A549 (cell line): Measurements from ENCODE around the gene FCHSD1. TPM values are rescaled to one million over a fixed set of nuclear protein-coding genes. Genes with fewer than 3 reads are reported as not detected.

Experiments used
- ATAC-seq, 2 experiments: fragments of 200-7000 bp in 1 of 2; fragments of >200 bp in 1 of 2; cut with Nextera tagmentation in 1 of 2; cut with Tn5 transposase in 1 of 2; 3 replicates each; pipeline versions ENCODE4 v1.8.0 to v1.9.1; 2018 to 2020; ENCODE audit warnings: mild to moderate bottlenecking in 1 of 2, moderate library complexity in 1 of 2
- CTCF ChIA-PET: fragments of 300-600 bp; sonication (Branson Sonifier 250); formaldehyde crosslinking; extraction: SDS; loops from one replicate; lab custom pipeline; 2021; ENCODE audit warnings: antibody characterized with exemption, inconsistent platforms; lab: Yijun Ruan, JAX
- POLR2A ChIA-PET: fragments of 350-600 bp; formaldehyde crosslinking; extraction: SDS; loops from one replicate; lab custom pipeline; 2021; ENCODE audit warnings: antibody characterized with exemption, inconsistent platforms; lab: Yijun Ruan, JAX
- DNase-seq, 2 experiments: peaks; one replicate each; pipeline versions ENCODE4 v3.0.0 to v3.0.0-alpha.2; 2011 to 2016; ENCODE audit warnings: low read depth in 1 of 2, low spot score in 1 of 2
- FAIRE-seq: peaks from 2 replicates; lab custom pipeline; 2011; peaks lifted over from hg19 to GRCh38; lab: Jason Lieb, UNC
- H3K27ac ChIP-seq, 2 experiments: fragments of >200 bp; sonication (Bioruptor Twin); formaldehyde crosslinking; 3 replicates each; pipeline ENCODE4 v1.5.1; 2016 to 2017
- H3K4me1 ChIP-seq: fragments of >200 bp; sonication (Bioruptor Twin); formaldehyde crosslinking; 3 replicates; pipeline ENCODE4 v1.6.1; 2016
- H3K4me2 ChIP-seq: fragments of >200 bp; sonication (Bioruptor Twin); formaldehyde crosslinking; 3 replicates; pipeline ENCODE4 v1.6.1; 2016
- H3K4me3 ChIP-seq: fragments of >200 bp; sonication (Bioruptor Twin); formaldehyde crosslinking; 3 replicates; pipeline ENCODE4 v1.5.1; 2016
- H3K9me3 ChIP-seq: fragments of >200 bp; sonication (Bioruptor Twin); formaldehyde crosslinking; 3 replicates; pipeline ENCODE4 v1.6.1; 2016
- BHLHE40 ChIP-seq: IDR thresholded peaks from 2 replicates; pipeline ENCODE4 v1.6.1; 2012; ENCODE audit warnings: low read depth, low read length, inconsistent platforms
- CBX2 ChIP-seq: fragments of 200-600 bp; sonication (generic); IDR thresholded peaks from 2 replicates; pipeline ENCODE4 v1.6.1; 2016; ENCODE audit warnings: low read depth, mild to moderate bottlenecking, borderline replicate concordance
- CEBPB ChIP-seq, 2 experiments: fragments of >200 bp in 1 of 2; sonication (Bioruptor Twin) in 1 of 2; formaldehyde crosslinking in 1 of 2; IDR thresholded peaks; 2 replicates each; pipeline ENCODE4 v1.6.1; 2012 to 2016
- EP300 ChIP-seq, 2 experiments: fragments of >200 bp; sonication (Bioruptor Twin); formaldehyde crosslinking; IDR thresholded peaks; 2 replicates in 1 of 2; 3 replicates in 1 of 2; pipeline ENCODE4 v1.6.1; 2016 to 2017
- GATA3 ChIP-seq: IDR thresholded peaks from 2 replicates; pipeline ENCODE4 v1.6.1; 2012; ENCODE audit warnings: borderline replicate concordance
- MAFK ChIP-seq: fragments of 450-650 bp; IDR thresholded peaks from 2 replicates; pipeline ENCODE4 v1.6.1; 2014; ENCODE audit not compliant: partially characterized antibody
- MYC ChIP-seq: IDR thresholded peaks from 2 replicates; pipeline ENCODE4 v1.6.1; 2012; ENCODE audit warnings: mild to moderate bottlenecking, inconsistent platforms, low read length, improper control_type of control experiment, borderline replicate concordance
- PHF8 ChIP-seq: fragments of 200-600 bp; sonication (generic); IDR thresholded peaks from 2 replicates; pipeline ENCODE4 v1.6.1; 2016; ENCODE audit warnings: low read depth, mild to moderate bottlenecking, antibody characterized with exemption, moderate library complexity, borderline replicate concordance
- RCOR1 ChIP-seq: fragments of 150-350 bp; IDR thresholded peaks from 2 replicates; pipeline ENCODE4 v1.6.1; 2014; ENCODE audit warnings: antibody characterized with exemption, low read length, low read depth
- RFX5 ChIP-seq: fragments of 450-650 bp; IDR thresholded peaks from 2 replicates; pipeline ENCODE4 v1.7.1; 2014; ENCODE audit warnings: antibody characterized with exemption, mild to moderate bottlenecking, moderate library complexity
- RNF2 ChIP-seq: fragments of 200-600 bp; sonication (generic); IDR thresholded peaks from 2 replicates; pipeline ENCODE4 v1.6.1; 2016; ENCODE audit warnings: low read depth, mild to moderate bottlenecking, antibody characterized with exemption, moderate library complexity, borderline replicate concordance
- SREBF2 ChIP-seq: fragments of 450-650 bp; IDR thresholded peaks from 2 replicates; pipeline ENCODE4 v1.6.1; 2014; ENCODE audit warnings: mild to moderate bottlenecking, moderate library complexity
- TFCP2L1 ChIP-seq: fragments of 250-450 bp; sonication (Bioruptor Pico); IDR thresholded peaks from 2 replicates; pipeline ENCODE4 v1.5.0; 2021; ENCODE audit warnings: mild to moderate bottlenecking
- ZNF302 ChIP-seq: fragments of 250-450 bp; sonication (Bioruptor Pico); IDR thresholded peaks from 2 replicates; pipeline ENCODE4 v1.9.0; 2021; ENCODE audit warnings: inconsistent platforms, mild to moderate bottlenecking, moderate library complexity
- WGBS: methylation state at CpG from one replicate; pipeline ENCODE4 v1.1.6; 2017; ENCODE audit errors: missing lambda C conversion rate; 5-methylcytosine and 5-hydroxymethylcytosine counted together
- polyA plus RNA-seq, 4 experiments: library from polyadenylated mRNA; depleted of rRNA in 3 of 4; stranded (reverse); fragments of >200 nt; fragmentation: RNase III in 1 of 4; extraction: RNeasy Plus Mini Kit Qiagen cat#74134 plus additional on column Dnase treatment in 1 of 4; gene quantifications; 2 replicates in 3 of 4; 3 replicates in 1 of 4; pipeline ENCODE4 v1.2.3, GENCODE V29; 2011 to 2017
- TF ChIP-seq, protein P1 (sequence below): fragments of 450-650 bp; IDR thresholded peaks from 2 replicates; pipeline ENCODE4 v1.6.1; 2014; ENCODE audit warnings: antibody characterized with exemption
- TF ChIP-seq, protein P2 (sequence below): fragments of >200 bp; sonication (Bioruptor Twin); formaldehyde crosslinking; IDR thresholded peaks from 3 replicates; pipeline ENCODE4 v1.5.1; 2016
- TF ChIP-seq, protein P3 (sequence below): fragments of 150-350 bp; IDR thresholded peaks from 2 replicates; pipeline ENCODE4 v1.6.1; 2014; ENCODE audit warnings: low read depth, mild to moderate bottlenecking, low read length
- TF ChIP-seq, protein P4 (sequence below): IDR thresholded peaks from 2 replicates; pipeline ENCODE4 v1.6.1; 2012

Gene FCHSD1
- polyA plus RNA-seq, 2 of the 4 experiments (the other 2 are of a cell fraction) = 12.2 to 14.5 TPM

GRCh38 chr5:141618804-141619554 is 32.2 kb downstream of the FCHSD1 start, which contains the start of gene DIAPH1 (continued):
- TF ChIP-seq RFX5 (no peak), MYC (peak; percentile 99), ZNF302 (no peak), PHF8 (peak; percentile 63; the same call in 1 of the 2 replicates), EP300 (IDR thresholded peaks at IDR 0.05) (no peak; a peak in 1 of 5 replicates), MAFK (no peak), CEBPB (IDR thresholded peaks at IDR 0.05) (no peak), GATA3 (peak; percentile 61; the same call in 1 of the 2 replicates), RCOR1 (no peak), CBX2 (no peak), RNF2 (no peak), BHLHE40 (peak; percentile 58; the same call in 1 of the 2 replicates)
- TF ChIP-seq, protein P1, sequence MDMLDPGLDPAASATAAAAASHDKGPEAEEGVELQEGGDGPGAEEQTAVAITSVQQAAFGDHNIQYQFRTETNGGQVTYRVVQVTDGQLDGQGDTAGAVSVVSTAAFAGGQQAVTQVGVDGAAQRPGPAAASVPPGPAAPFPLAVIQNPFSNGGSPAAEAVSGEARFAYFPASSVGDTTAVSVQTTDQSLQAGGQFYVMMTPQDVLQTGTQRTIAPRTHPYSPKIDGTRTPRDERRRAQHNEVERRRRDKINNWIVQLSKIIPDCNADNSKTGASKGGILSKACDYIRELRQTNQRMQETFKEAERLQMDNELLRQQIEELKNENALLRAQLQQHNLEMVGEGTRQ = peak; percentile 85
- TF ChIP-seq, protein P2, sequence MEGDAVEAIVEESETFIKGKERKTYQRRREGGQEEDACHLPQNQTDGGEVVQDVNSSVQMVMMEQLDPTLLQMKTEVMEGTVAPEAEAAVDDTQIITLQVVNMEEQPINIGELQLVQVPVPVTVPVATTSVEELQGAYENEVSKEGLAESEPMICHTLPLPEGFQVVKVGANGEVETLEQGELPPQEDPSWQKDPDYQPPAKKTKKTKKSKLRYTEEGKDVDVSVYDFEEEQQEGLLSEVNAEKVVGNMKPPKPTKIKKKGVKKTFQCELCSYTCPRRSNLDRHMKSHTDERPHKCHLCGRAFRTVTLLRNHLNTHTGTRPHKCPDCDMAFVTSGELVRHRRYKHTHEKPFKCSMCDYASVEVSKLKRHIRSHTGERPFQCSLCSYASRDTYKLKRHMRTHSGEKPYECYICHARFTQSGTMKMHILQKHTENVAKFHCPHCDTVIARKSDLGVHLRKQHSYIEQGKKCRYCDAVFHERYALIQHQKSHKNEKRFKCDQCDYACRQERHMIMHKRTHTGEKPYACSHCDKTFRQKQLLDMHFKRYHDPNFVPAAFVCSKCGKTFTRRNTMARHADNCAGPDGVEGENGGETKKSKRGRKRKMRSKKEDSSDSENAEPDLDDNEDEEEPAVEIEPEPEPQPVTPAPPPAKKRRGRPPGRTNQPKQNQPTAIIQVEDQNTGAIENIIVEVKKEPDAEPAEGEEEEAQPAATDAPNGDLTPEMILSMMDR = peak; percentile 97
- TF ChIP-seq, protein P3, sequence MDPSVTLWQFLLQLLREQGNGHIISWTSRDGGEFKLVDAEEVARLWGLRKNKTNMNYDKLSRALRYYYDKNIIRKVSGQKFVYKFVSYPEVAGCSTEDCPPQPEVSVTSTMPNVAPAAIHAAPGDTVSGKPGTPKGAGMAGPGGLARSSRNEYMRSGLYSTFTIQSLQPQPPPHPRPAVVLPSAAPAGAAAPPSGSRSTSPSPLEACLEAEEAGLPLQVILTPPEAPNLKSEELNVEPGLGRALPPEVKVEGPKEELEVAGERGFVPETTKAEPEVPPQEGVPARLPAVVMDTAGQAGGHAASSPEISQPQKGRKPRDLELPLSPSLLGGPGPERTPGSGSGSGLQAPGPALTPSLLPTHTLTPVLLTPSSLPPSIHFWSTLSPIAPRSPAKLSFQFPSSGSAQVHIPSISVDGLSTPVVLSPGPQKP = no peak
- TF ChIP-seq, protein P4, sequence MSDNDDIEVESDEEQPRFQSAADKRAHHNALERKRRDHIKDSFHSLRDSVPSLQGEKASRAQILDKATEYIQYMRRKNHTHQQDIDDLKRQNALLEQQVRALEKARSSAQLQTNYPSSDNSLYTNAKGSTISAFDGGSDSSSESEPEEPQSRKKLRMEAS = peak; percentile 99

GRCh38 chr5:141618030-141618803 is 33.0 kb downstream of the FCHSD1 start:
- WGBS = 2% methylated on average over 31 of the region's 36 CpGs
- POLR2A ChIA-PET = interaction anchor here (1.1 to 3.0 kb wide), 4 partner anchors 18 to 298 kb away, joined by 3 to 33 read pairs (median 12); partner anchors contain the start of genes HDAC3, RELL2 and TAF7
- TF ChIP-seq TFCP2L1 (0 out of 2 replicates have a peak, but pooled peaks have one; percentile 34), SREBF2 (no peak)
- FAIRE-seq (no peak), DNase-seq (peak; percentile 55 to 78), ATAC-seq (peak; percentile 63)
- H3K27ac ChIP-seq = peak overlapping the region; percentile 95 to 98
- no peaks in the 10 kb centered on the region for H3K9me3 ChIP-seq
- peak overlapping the region; percentile 99 for H3K4me3 ChIP-seq
- peak overlapping the region; percentile 74 for H3K4me2 ChIP-seq
- CTCF ChIA-PET = interaction anchor here (0.6 to 20.4 kb wide), 30 partner anchors 7 to 1070 kb away, joined by 3 to 303 read pairs (median 4); partner anchors contain the start of genes FCHSD1, HDAC3, PCDHB14 and PCDHB15
- H3K4me1 ChIP-seq = peaks cover 21% of the 10 kb centered on the region
